Parathyroid adenoma (tissue), 2 donors: ENCODE data around the gene GNAI3.

Experiments
- H2AFZ ChIP-seq: fragments of 300-600 bp; sonication (generic); one replicate; pipeline ENCODE4 v1.7.0; 2017; ENCODE audit warnings: antibody characterized with exemption, mild to moderate bottlenecking
- H3K27ac ChIP-seq: fragments of 300-600 bp; sonication (generic); one replicate; pipeline ENCODE4 v1.7.0; 2017
- H3K27me3 ChIP-seq: fragments of 300-600 bp; sonication (generic); one replicate; pipeline ENCODE4 v1.7.0; 2017; ENCODE audit warnings: low read length; ENCODE audit not compliant: control insufficient read depth, insufficient read depth
- H3K36me3 ChIP-seq: fragments of 300-600 bp; sonication (generic); one replicate; pipeline ENCODE4 v1.7.0; 2017; ENCODE audit warnings: low read length; ENCODE audit not compliant: control insufficient read depth, insufficient read depth
- H3K4me1 ChIP-seq: fragments of 300-600 bp; sonication (generic); one replicate; pipeline ENCODE4 v1.7.0; 2017; ENCODE audit warnings: control low read depth
- H3K4me2 ChIP-seq: fragments of 300-600 bp; sonication (generic); one replicate; pipeline ENCODE4 v1.7.0; 2017; ENCODE audit warnings: low read length
- H3K4me3 ChIP-seq: fragments of 300-600 bp; sonication (generic); one replicate; pipeline ENCODE4 v1.7.0; 2017; ENCODE audit warnings: low read depth, low read length
- H3K79me2 ChIP-seq: fragments of 300-600 bp; sonication (generic); one replicate; pipeline ENCODE4 v1.7.0; 2017; ENCODE audit warnings: control low read depth
- H3K9ac ChIP-seq: fragments of 300-600 bp; sonication (generic); one replicate; pipeline ENCODE4 v1.7.0; 2017; ENCODE audit warnings: mild to moderate bottlenecking
- H3K9me3 ChIP-seq: fragments of 300-600 bp; sonication (generic); one replicate; pipeline ENCODE4 v1.7.0; 2017; ENCODE audit warnings: low read length; ENCODE audit not compliant: control insufficient read depth
- CTCF ChIP-seq: fragments of 300-600 bp; sonication (generic); IDR thresholded peaks from one replicate; pipeline ENCODE4 v1.7.0; 2017; ENCODE audit warnings: antibody characterized with exemption, mild to moderate bottlenecking
- donor health status: primary hyperparathyroidism.

The GNAI3 gene

GRCh38 chr1:109548321-109549267, at the start of gene GNAI3:
Gene GNAI3 (plus strand): TSS chr1:109548615. CDS start chr1:109548721, 106 bp downstream.
- H3K27ac ChIP-seq: peak within 1 kb of the TSS; percentile 90
- peaks cover 26% of the 10 kb centered on the region for H3K79me2 ChIP-seq
- peak within 1 kb of the TSS; percentile 79 for H3K4me2 ChIP-seq
- H3K9ac ChIP-seq: peak within 1 kb of the TSS; percentile 61
- H3K4me1 ChIP-seq: peaks cover 6% of the 10 kb centered on the region
- no peak for TF ChIP-seq CTCF
- no peaks in the 10 kb centered on the region for H3K27me3 ChIP-seq
- H2AFZ ChIP-seq: peak within 1 kb of the TSS; percentile 69
- H3K9me3 ChIP-seq: no peaks in the 10 kb centered on the region
- H3K4me3 ChIP-seq: peak within 1 kb of the TSS; percentile 97
- no peaks in the 10 kb centered on the region for H3K36me3 ChIP-seq

- no peak for TF ChIP-seq CTCF
- no peak overlapping the region for H2AFZ ChIP-seq
- H3K27me3 ChIP-seq: no peaks in the 10 kb centered on the region
- H3K4me2 ChIP-seq: no peak overlapping the region
- no peaks in the 10 kb centered on the region for H3K9me3 ChIP-seq
- no peak overlapping the region for H3K9ac ChIP-seq
- H3K4me1 ChIP-seq: no peaks in the 10 kb centered on the region
- H3K36me3 ChIP-seq: no peaks in the 10 kb centered on the region
- H3K79me2 ChIP-seq: no peaks in the 10 kb centered on the region
- H3K4me3 ChIP-seq: no peak overlapping the region
- H3K27ac ChIP-seq: no peak overlapping the region
Measured at GRCh38 chr1:109499081-109499480, 49.3 kb upstream of the GNAI3 start.

- Histone ChIP-seq H3K4me1 (no peaks in the 10 kb centered on the region), H3K4me3 (no peak overlapping the region), H3K27ac (no peak overlapping the region), H3K4me2 (no peak overlapping the region), H3K36me3 (no peaks in the 10 kb centered on the region), H2AFZ (no peak overlapping the region), H3K9me3 (no peaks in the 10 kb centered on the region), H3K27me3 (no peaks in the 10 kb centered on the region), H3K79me2 (no peaks in the 10 kb centered on the region), H3K9ac (no peak overlapping the region)
- no peak for TF ChIP-seq CTCF
Measured at GRCh38 chr1:109499661-109500536, 48.5 kb upstream of the GNAI3 start.

- Histone ChIP-seq H3K4me3 (no peak overlapping the region), H3K4me1 (no peaks in the 10 kb centered on the region), H3K79me2 (no peaks in the 10 kb centered on the region), H3K9ac (no peak overlapping the region), H3K4me2 (no peak overlapping the region), H3K9me3 (no peaks in the 10 kb centered on the region), H3K27ac (no peak overlapping the region), H3K36me3 (no peaks in the 10 kb centered on the region), H2AFZ (no peak overlapping the region), H3K27me3 (no peaks in the 10 kb centered on the region)
- TF ChIP-seq CTCF: no peak
Measured at GRCh38 chr1:109500941-109501381, 47.5 kb upstream of the GNAI3 start.
